Mucosa of rectum (tissue), 2 donors: ENCODE measurements around the gene OLIG3.

Experiments used
- H3K27ac ChIP-seq, 2 donors: one replicate each; pipeline ENCODE4 v1.7.0; 2013; ENCODE audit warnings: inconsistent platforms in 2 of 2, low read depth in 2 of 2, low read length in 2 of 2
- H3K27me3 ChIP-seq, 2 donors: one replicate each; pipeline ENCODE4 v1.7.0; 2013; ENCODE audit warnings: low read length in 2 of 2; ENCODE audit not compliant: control insufficient read depth in 2 of 2, insufficient read depth in 2 of 2
- H3K36me3 ChIP-seq, 2 donors: one replicate each; pipeline ENCODE4 v1.7.0; 2013; ENCODE audit warnings: low read length in 2 of 2; ENCODE audit not compliant: control insufficient read depth in 2 of 2, insufficient read depth in 2 of 2
- H3K4me1 ChIP-seq, 2 donors: one replicate each; pipeline ENCODE4 v1.7.0; 2013; ENCODE audit warnings: low read length in 2 of 2, mild to moderate bottlenecking in 1 of 2; ENCODE audit not compliant: control insufficient read depth in 2 of 2, insufficient read depth in 2 of 2
- H3K4me3 ChIP-seq, 2 donors: one replicate each; pipeline ENCODE4 v1.7.0; 2013; ENCODE audit warnings: low read length in 2 of 2
- H3K9ac ChIP-seq, 2 donors: one replicate each; pipeline ENCODE4 v1.7.0; 2013; ENCODE audit warnings: low read length in 2 of 2, low read depth in 1 of 2, mild to moderate bottlenecking in 1 of 2
- H3K9me3 ChIP-seq, 2 donors: one replicate each; pipeline ENCODE4 v1.7.0; 2013; ENCODE audit warnings: low read length in 2 of 2; ENCODE audit not compliant: control insufficient read depth in 2 of 2
- donor health status: healthy.
- donor health status: Normal muscosa, but diverticular disease.

The OLIG3 gene

GRCh38 chr6:137496368-137496767 is 2.2 kb upstream of the OLIG3 start:
- no peak overlapping the region for H3K27ac ChIP-seq
- H3K9me3 ChIP-seq, result peaks cover 0 to 2% of the 10 kb centered on the region in 2 donors
- no peak overlapping the region for H3K9ac ChIP-seq
- peaks cover 66 to 71% of the 10 kb centered on the region in 2 donors for H3K27me3 ChIP-seq
- no peak overlapping the region for H3K4me3 ChIP-seq
- H3K36me3 ChIP-seq, result no peaks in the 10 kb centered on the region
- H3K4me1 ChIP-seq, result peaks cover 7 to 8% of the 10 kb centered on the region in 2 donors

GRCh38 chr6:137495703-137496336 is 1.6 kb upstream of the OLIG3 start:
- Histone ChIP-seq H3K4me3 (no peak overlapping the region), H3K4me1 (peaks cover 7 to 8% of the 10 kb centered on the region in 2 donors)

DNA sequence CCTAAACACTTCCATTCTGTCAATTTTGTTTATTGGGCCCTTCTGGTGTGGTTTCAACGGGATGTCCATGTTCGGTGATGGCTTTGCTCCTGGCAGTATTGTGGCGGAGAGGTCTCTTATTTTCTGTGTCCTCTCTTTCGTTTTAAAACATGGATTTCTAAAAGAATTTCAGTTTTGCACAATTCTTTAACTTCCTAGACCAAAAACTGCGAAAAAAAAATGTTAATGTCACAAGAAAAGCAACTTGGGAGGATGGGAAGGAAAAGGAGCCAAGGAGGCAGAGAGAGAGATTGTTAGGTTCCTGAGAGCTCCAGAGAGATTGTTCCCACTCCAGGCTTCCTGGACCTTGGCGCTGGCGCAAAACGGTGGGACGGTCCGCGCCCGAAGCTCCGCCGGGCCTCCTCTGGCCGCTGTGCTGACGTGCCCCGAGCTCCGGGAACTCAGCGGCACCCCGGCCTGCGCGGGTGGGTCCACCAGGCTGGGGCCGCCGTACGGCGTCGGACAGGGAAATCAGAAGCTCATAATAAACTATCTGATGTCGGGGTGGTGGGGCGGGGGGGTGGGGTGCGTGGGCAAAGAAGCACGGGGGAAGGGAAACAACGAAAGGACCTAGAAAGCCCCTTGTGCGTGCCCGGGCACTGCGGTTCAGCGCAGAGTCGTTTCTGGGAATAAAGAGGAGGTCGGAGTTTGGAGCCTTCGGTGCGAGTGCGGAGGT is 951 bp upstream of the OLIG3 start:
- Histone ChIP-seq H3K27me3 (peaks cover 78 to 83% of the 10 kb centered on the region in 2 donors), H3K9me3 (peaks cover 0 to 2% of the 10 kb centered on the region in 2 donors), H3K27ac (no peak overlapping the region), H3K4me3 (no peak overlapping the region), H3K4me1 (peaks cover 7 to 8% of the 10 kb centered on the region in 2 donors), H3K9ac (no peak overlapping the region), H3K36me3 (no peaks in the 10 kb centered on the region)

More at GRCh38 chr6:137495703-137496336, 1.6 kb upstream of the OLIG3 start:
- H3K27ac ChIP-seq, result no peak overlapping the region
- peaks cover 0 to 2% of the 10 kb centered on the region in 2 donors for H3K9me3 ChIP-seq
- H3K27me3 ChIP-seq, result peaks cover 71 to 77% of the 10 kb centered on the region in 2 donors
- H3K9ac ChIP-seq, result no peak overlapping the region
- no peaks in the 10 kb centered on the region for H3K36me3 ChIP-seq

DNA sequence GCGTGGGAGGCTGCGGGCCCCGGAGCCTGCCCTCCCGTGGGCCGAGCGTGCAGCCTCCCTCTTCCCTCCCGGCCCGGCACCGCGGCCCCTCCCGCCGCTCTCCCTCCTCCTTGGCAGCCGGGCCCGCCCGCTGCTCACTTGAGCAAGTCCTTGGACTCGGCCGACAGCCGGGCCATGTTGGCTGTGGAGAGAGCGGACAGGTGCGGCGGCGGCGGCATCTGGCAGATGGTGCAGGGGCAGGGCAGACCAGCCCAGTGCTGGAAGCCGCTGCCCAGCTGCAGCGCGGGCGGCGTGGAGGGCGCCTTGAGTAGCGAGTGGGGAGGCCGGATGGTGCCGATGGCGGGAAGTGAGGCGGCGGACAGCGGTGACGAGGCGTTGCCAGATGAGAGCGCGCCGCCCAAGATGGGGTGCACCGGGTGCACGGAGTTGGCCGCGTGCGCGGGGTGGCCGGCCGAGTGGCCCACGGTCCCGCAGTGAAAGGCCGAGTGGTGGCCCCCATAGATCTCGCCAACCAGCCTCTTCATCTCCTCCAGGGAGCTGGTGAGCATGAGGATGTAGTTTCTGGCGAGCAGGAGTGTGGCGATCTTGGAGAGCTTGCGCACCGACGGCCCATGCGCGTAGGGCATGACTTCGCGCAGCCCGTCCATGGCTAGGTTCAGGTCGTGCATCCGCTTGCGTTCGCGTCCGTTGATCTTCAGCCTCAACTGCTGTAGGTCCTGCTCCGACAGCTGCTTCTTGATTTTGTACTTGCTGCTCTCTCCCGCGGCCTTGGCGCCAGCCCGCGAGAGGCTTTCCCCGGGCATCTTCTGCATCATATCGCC is 766 bp downstream of the OLIG3 start:
- H3K4me1 ChIP-seq, result peaks cover 7 to 8% of the 10 kb centered on the region in 2 donors
- peaks cover 0 to 2% of the 10 kb centered on the region in 2 donors for H3K9me3 ChIP-seq
- H3K4me3 ChIP-seq, result no peak overlapping the region
- no peaks in the 10 kb centered on the region for H3K36me3 ChIP-seq
- no peak overlapping the region for H3K27ac ChIP-seq
- peaks cover 85 to 95% of the 10 kb centered on the region in 2 donors for H3K27me3 ChIP-seq
- no peak overlapping the region for H3K9ac ChIP-seq

DNA sequence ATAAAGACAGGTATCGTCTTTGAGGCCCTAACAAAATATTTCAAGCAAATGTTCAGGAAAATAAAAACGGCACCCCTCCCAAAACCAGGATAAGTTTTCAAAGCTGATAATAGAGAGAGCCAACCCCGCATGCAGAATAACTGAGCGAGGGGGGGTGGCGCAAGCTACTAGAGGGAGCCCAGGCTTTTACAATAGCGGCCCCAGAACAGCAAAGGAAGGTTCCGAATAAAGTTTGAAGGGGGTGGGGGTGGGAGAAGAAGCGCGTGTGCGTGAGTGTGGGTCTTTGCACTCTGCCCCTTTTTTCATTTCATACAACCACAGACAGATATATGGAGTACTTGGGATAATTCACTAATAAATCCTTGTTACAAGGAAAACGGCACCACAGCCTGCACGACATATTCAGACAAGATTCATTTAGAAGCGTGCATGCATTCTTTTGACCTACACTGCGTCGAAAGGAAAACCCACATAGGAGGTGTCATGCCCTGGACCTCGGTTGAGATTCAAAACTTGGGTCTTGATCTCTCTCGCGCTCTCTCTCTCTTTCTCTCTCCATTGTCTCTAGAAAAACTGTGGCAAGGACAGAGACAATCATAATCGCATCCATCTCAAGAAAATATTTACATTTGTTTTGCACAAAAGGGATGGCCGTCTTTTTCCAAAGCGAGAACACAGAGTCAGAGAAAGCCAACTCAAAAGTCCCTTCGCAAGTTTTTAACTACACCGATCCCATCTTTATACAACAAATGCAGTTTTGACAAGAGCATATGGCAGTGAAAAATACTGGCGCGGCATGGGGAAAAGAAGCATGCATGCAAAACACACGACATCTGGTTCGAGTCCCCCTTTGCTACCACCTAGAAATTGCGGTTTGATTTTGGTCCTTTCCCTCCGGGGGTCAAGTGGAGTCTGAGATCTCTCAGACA is 1.6 kb downstream of the OLIG3 start:
- no peak overlapping the region for H3K27ac ChIP-seq
- no peaks in the 10 kb centered on the region for H3K36me3 ChIP-seq
- peaks cover 5 to 6% of the 10 kb centered on the region in 2 donors for H3K4me1 ChIP-seq
- H3K4me3 ChIP-seq, result no peak overlapping the region
- peaks cover 84 to 96% of the 10 kb centered on the region in 2 donors for H3K27me3 ChIP-seq
- H3K9ac ChIP-seq, result no peak overlapping the region
- H3K9me3 ChIP-seq, result peaks cover 0 to 2% of the 10 kb centered on the region in 2 donors

DNA sequence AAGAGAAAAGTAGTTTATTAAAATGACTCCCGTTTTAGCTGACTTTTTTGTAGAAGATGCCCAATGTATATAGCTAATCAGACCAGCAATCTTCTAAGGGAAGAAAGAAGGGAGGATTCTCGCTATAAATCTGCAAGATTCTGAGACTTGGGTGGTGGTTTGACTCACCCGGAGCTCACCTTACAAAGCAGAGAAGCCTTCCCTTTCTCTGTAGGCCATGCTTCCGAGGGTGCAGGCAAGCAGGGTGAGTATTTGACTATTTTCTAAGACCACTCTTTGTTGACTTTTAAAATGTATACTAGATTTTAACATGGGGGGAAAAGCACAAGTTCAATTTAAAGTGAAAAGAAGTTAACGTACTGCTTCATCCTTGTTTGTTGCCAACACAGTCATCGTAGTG is 2.7 kb downstream of the OLIG3 start:
- H3K36me3 ChIP-seq, result no peaks in the 10 kb centered on the region
- H3K9me3 ChIP-seq, result peaks cover 0 to 2% of the 10 kb centered on the region in 2 donors
- H3K4me3 ChIP-seq, result no peak overlapping the region
- no peak overlapping the region for H3K27ac ChIP-seq
- peaks cover 82 to 96% of the 10 kb centered on the region in 2 donors for H3K27me3 ChIP-seq
- no peak overlapping the region for H3K9ac ChIP-seq
- H3K4me1 ChIP-seq, result peaks cover 0 to 2% of the 10 kb centered on the region in 2 donors

DNA sequence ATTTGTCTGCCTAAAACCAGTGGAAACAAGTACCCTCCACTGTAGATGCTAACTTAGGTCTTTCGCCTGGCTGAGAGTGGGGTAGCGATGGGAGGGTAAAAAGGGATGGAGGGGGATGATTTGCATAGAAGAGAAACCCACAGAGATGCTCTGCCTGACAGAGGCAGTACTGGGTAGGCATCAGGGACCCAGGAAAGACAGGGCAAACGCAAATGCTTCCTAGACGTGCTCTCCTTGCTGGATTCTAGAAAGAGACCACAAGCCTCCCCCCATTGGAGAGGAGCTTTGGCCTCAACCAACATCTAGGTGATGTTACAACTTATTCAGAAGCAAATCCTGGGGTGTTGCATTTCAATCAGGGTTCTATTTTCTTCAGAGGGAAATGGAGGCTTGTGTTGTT is 3.2 kb downstream of the OLIG3 start:
- Histone ChIP-seq H3K9me3 (peaks cover 0 to 2% of the 10 kb centered on the region in 2 donors), H3K27me3 (peaks cover 79 to 95% of the 10 kb centered on the region in 2 donors), H3K4me1 (no peaks in the 10 kb centered on the region), H3K4me3 (no peak overlapping the region), H3K36me3 (no peaks in the 10 kb centered on the region), H3K9ac (no peak overlapping the region), H3K27ac (no peak overlapping the region)

GRCh38 chr6:137490006-137490905 is 3.9 kb downstream of the OLIG3 start:
- no peak overlapping the region for H3K4me3 ChIP-seq
- peaks cover 78 to 90% of the 10 kb centered on the region in 2 donors for H3K27me3 ChIP-seq
- H3K9ac ChIP-seq, result no peak overlapping the region
- H3K36me3 ChIP-seq, result no peaks in the 10 kb centered on the region
- H3K9me3 ChIP-seq, result peaks cover 0 to 2% of the 10 kb centered on the region in 2 donors
- no peak overlapping the region for H3K27ac ChIP-seq
- no peaks in the 10 kb centered on the region for H3K4me1 ChIP-seq
